ENCODE measurements around the gene LHCGR.
"Not testable (repeated sequence)": the region's sequence is repeated elsewhere in the genome, so short reads cannot be mapped to it uniquely, and the experiment has no call there.

DNA sequence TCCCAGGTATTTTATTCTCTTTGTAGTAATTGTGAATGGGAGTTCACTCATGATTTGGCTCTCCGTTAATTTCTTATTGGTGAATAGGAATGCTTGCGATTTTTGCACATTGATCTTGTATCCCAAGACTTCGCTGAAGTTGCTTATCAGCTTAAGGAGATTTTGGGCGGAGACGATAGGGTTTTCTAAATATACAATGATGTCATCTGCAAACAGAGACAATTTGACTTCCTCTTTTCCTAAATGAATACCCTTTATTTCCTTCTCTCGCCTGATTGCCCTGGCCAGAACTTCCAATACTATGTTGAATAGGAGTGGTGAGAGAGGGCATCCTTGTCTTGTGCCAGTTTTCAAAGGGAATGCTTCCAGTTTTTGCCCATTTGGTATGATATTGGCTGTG, 51.9 kb downstream of the LHCGR start:
- TF ChIP-seq, protein P1, sequence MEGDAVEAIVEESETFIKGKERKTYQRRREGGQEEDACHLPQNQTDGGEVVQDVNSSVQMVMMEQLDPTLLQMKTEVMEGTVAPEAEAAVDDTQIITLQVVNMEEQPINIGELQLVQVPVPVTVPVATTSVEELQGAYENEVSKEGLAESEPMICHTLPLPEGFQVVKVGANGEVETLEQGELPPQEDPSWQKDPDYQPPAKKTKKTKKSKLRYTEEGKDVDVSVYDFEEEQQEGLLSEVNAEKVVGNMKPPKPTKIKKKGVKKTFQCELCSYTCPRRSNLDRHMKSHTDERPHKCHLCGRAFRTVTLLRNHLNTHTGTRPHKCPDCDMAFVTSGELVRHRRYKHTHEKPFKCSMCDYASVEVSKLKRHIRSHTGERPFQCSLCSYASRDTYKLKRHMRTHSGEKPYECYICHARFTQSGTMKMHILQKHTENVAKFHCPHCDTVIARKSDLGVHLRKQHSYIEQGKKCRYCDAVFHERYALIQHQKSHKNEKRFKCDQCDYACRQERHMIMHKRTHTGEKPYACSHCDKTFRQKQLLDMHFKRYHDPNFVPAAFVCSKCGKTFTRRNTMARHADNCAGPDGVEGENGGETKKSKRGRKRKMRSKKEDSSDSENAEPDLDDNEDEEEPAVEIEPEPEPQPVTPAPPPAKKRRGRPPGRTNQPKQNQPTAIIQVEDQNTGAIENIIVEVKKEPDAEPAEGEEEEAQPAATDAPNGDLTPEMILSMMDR (IDR thresholded peaks at IDR 0.05), result not testable (repeated sequence)
- not testable (repeated sequence) for TF ChIP-seq POLR2AphosphoS5 (IDR thresholded peaks at IDR 0.05)
